Neural progenitor cell (in vitro differentiated cells): ENCODE measurements around the gene MSH3. TPM values are rescaled to one million over a fixed set of nuclear protein-coding genes. Genes with fewer than 3 reads are reported as not detected.

Experiments used
- DNase-seq: peaks from one replicate; pipeline ENCODE4 v3.0.0-alpha.2; 2016; ENCODE audit warnings: low spot score
- H2AFZ ChIP-seq: fragments of 200-600 bp; sonication (generic); replicated peaks from 2 replicates; pipeline ENCODE4 v1.6.1; 2016; ENCODE audit warnings: antibody characterized with exemption
- H3F3A ChIP-seq: fragments of 200-600 bp; sonication (generic); 2 replicates; pipeline ENCODE4 v1.6.1; 2016; ENCODE audit warnings: antibody characterized with exemption, low read depth
- H3K27ac ChIP-seq: fragments of 200-600 bp; sonication (generic); 2 replicates; pipeline ENCODE4 v1.5.1; 2016; ENCODE audit warnings: mild to moderate bottlenecking
- H3K27me3 ChIP-seq: fragments of 200-600 bp; sonication (generic); 2 replicates; pipeline ENCODE4 v1.6.1; 2016; ENCODE audit warnings: mild to moderate bottlenecking, moderate library complexity
- H3K36me3 ChIP-seq: fragments of 200-600 bp; sonication (generic); 2 replicates; pipeline ENCODE4 v1.5.1; 2016
- H3K4me1 ChIP-seq: fragments of 200-600 bp; sonication (generic); 2 replicates; pipeline ENCODE4 v1.6.1; 2016; ENCODE audit warnings: mixed run types
- H3K4me2 ChIP-seq: fragments of 200-600 bp; sonication (generic); 2 replicates; pipeline ENCODE4 v1.6.1; 2016
- H3K4me3 ChIP-seq: fragments of 200-600 bp; sonication (generic); 2 replicates; pipeline ENCODE4 v1.5.1; 2016
- H3K79me2 ChIP-seq: fragments of 200-600 bp; sonication (generic); 2 replicates; pipeline ENCODE4 v1.6.1; 2016; ENCODE audit warnings: low read depth
- H3K9ac ChIP-seq: fragments of 200-600 bp; sonication (generic); 2 replicates; pipeline ENCODE4 v1.6.1; 2016
- H3K9me3 ChIP-seq: fragments of 200-600 bp; sonication (generic); 2 replicates; pipeline ENCODE4 v1.5.1; 2016; ENCODE audit warnings: low read depth
- H4K20me1 ChIP-seq: fragments of 200-600 bp; sonication (generic); 2 replicates; pipeline ENCODE4 v1.6.1; 2016; ENCODE audit warnings: low read depth
- H3K27ac Mint-ChIP-seq: 3 replicates; pipeline ENCODE4 v1.8.0; 2021; ENCODE audit warnings: mixed read lengths
- H3K27me3 Mint-ChIP-seq: 2 replicates; pipeline ENCODE4 v1.8.0; 2022; ENCODE audit warnings: low read depth, mild to moderate bottlenecking, inconsistent platforms, moderate library complexity, mixed read lengths; ENCODE audit not compliant: insufficient read depth
- H3K36me3 Mint-ChIP-seq: 3 replicates; pipeline ENCODE4 v1.8.0; 2021; ENCODE audit warnings: mixed read lengths
- H3K4me1 Mint-ChIP-seq: 3 replicates; pipeline ENCODE4 v1.8.0; 2021; ENCODE audit warnings: mixed read lengths
- H3K4me3 Mint-ChIP-seq: 3 replicates; pipeline ENCODE4 v1.8.0; 2021; ENCODE audit warnings: mild to moderate bottlenecking, moderate library complexity, mixed read lengths
- H3K9me3 Mint-ChIP-seq: 3 replicates; pipeline ENCODE4 v1.8.0; 2020; ENCODE audit warnings: mixed read lengths
- CTCF ChIP-seq: fragments of 200-600 bp; sonication (generic); IDR thresholded peaks from 2 replicates; pipeline ENCODE4 v1.5.1; 2017; ENCODE audit warnings: antibody characterized with exemption, mild to moderate bottlenecking
- EZH2 ChIP-seq: fragments of 200-600 bp; sonication (generic); IDR thresholded peaks from 2 replicates; pipeline ENCODE4 v1.6.1; 2017; ENCODE audit warnings: antibody characterized with exemption, mild to moderate bottlenecking, moderate library complexity
- EZH2phosphoT487 ChIP-seq: fragments of 200-600 bp; sonication (generic); IDR thresholded peaks from 2 replicates; pipeline ENCODE4 v1.6.1; 2017; ENCODE audit warnings: antibody characterized with exemption
- total RNA-seq: library from RNA; depleted of rRNA; stranded (reverse); fragments of >200 nt; gene quantifications from 2 replicates; pipeline ENCODE4 v1.2.3, GENCODE V29; 2015; ENCODE audit warnings: low replicate concordance

Gene MSH3
- total RNA-seq, 1 donor from 2014 or later, result 26.1 TPM

- peaks cover 6% of the 10 kb centered on the region for H3K36me3 Mint-ChIP-seq
- H3K4me3 Mint-ChIP-seq, result no peak overlapping the region
- Histone ChIP-seq H3K36me3 (no peaks in the 10 kb centered on the region), H2AFZ (no peak overlapping the region), H3F3A (peaks cover 6% of the 10 kb centered on the region), H3K27me3 (no peaks in the 10 kb centered on the region), H3K4me2 (no peak overlapping the region), H4K20me1 (no peaks in the 10 kb centered on the region), H3K27ac (no peak overlapping the region), H3K79me2 (no peaks in the 10 kb centered on the region), H3K9me3 (no peaks in the 10 kb centered on the region), H3K4me1 (no peaks in the 10 kb centered on the region), H3K9ac (no peak overlapping the region), H3K4me3 (no peak overlapping the region)
- no peak overlapping the region for H3K27ac Mint-ChIP-seq
- no peaks in the 10 kb centered on the region for H3K4me1 Mint-ChIP-seq
- no peak for DNase-seq
- H3K9me3 Mint-ChIP-seq, result no peaks in the 10 kb centered on the region
- TF ChIP-seq EZH2 (no peak), CTCF (no peak), EZH2phosphoT487 (no peak)
- no peaks in the 10 kb centered on the region for H3K27me3 Mint-ChIP-seq
These were observed 143.1 kb downstream of the MSH3 start for GRCh38 chr5:80797428-80798024.

- Histone ChIP-seq H3K27ac (no peak overlapping the region), H3K27me3 (no peaks in the 10 kb centered on the region), H2AFZ (no peak overlapping the region), H3K4me2 (no peak overlapping the region), H4K20me1 (no peaks in the 10 kb centered on the region), H3K4me3 (no peak overlapping the region), H3K4me1 (no peaks in the 10 kb centered on the region), H3K79me2 (no peaks in the 10 kb centered on the region), H3F3A (peaks cover 6% of the 10 kb centered on the region), H3K9me3 (no peaks in the 10 kb centered on the region), H3K36me3 (no peaks in the 10 kb centered on the region), H3K9ac (no peak overlapping the region)
- no peak for DNase-seq
- H3K27me3 Mint-ChIP-seq, result no peaks in the 10 kb centered on the region
- H3K36me3 Mint-ChIP-seq, result peaks cover 12% of the 10 kb centered on the region
- no peak overlapping the region for H3K27ac Mint-ChIP-seq
- no peak for TF ChIP-seq EZH2
- TF ChIP-seq CTCF, result no peak
- TF ChIP-seq EZH2phosphoT487, result no peak
- H3K4me1 Mint-ChIP-seq, result no peaks in the 10 kb centered on the region
- no peaks in the 10 kb centered on the region for H3K9me3 Mint-ChIP-seq
- H3K4me3 Mint-ChIP-seq, result no peak overlapping the region
These were observed 143.7 kb downstream of the MSH3 start for GRCh38 chr5:80798166-80798565.

GRCh38 chr5:80798633-80799032 lies 144.2 kb downstream of the MSH3 start:
- no peak overlapping the region for H3K27ac Mint-ChIP-seq
- H3K4me2 ChIP-seq, result no peak overlapping the region
- H3K4me3 Mint-ChIP-seq, result no peak overlapping the region
- H3K9me3 ChIP-seq, result no peaks in the 10 kb centered on the region
- H3K27ac ChIP-seq, result no peak overlapping the region
- no peaks in the 10 kb centered on the region for H3K4me1 Mint-ChIP-seq
- DNase-seq, result no peak
- no peaks in the 10 kb centered on the region for H3K36me3 ChIP-seq
- H3K79me2 ChIP-seq, result no peaks in the 10 kb centered on the region
- peaks cover 4% of the 10 kb centered on the region for H3K9me3 Mint-ChIP-seq
- no peak overlapping the region for H3K9ac ChIP-seq
- no peak for TF ChIP-seq EZH2
- TF ChIP-seq EZH2phosphoT487, result no peak
- no peak for TF ChIP-seq CTCF
- no peak overlapping the region for H2AFZ ChIP-seq
- H3F3A ChIP-seq, result peaks cover 6% of the 10 kb centered on the region
- no peaks in the 10 kb centered on the region for H3K27me3 ChIP-seq
- no peak overlapping the region for H3K4me3 ChIP-seq
- H3K27me3 Mint-ChIP-seq, result no peaks in the 10 kb centered on the region
- H3K36me3 Mint-ChIP-seq, result peaks cover 16% of the 10 kb centered on the region
- no peaks in the 10 kb centered on the region for H4K20me1 ChIP-seq
- no peaks in the 10 kb centered on the region for H3K4me1 ChIP-seq
